ENCODE results near the gene SHISAL2B.

SHISAL2B gene

DNA sequence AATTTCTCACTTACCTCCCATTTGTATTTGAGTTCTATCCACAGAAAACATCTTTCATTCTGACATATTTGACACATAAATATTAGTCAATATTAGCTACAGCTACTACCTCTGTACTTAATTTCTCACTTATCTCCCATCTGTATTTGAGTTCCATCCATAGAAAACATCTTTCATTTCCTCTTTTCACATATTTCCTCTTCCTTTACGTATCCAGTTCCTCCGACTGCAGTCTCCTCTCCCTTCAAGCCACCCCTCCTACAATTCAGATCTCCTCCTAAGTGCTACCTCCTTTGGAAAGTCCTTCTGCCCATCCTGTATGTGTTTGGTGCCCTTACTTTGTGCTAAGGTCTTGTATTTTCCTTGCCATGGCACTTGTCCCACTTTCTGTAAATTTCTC, 76.6 kb downstream of the SHISAL2B start:
- H3K9me3 ChIP-seq (replicated peaks in 1 of 2; ENCODE audit: control insufficient read depth in 2 of 2, insufficient read depth in 1 of 2, low read depth in 1 of 2, low read length in 2 of 2), result no peaks in the 10 kb centered on the region
- H4K91ac ChIP-seq (ENCODE audit: low read depth, low read length, poor library complexity), result no peak overlapping the region
- no peak overlapping the region for H2BK5ac ChIP-seq (ENCODE audit: low read length)
- WGBS, 2 donors (ENCODE audit: extremely low coverage in 2 of 2, insufficient read length in 2 of 2, insufficient replicate concordance in 1 of 2), result 100% methylated on average over 2 of the region's 2 CpGs
- H3K4me1 ChIP-seq (ENCODE audit: control insufficient read depth in 2 of 2, insufficient read depth in 1 of 2, low read depth in 1 of 2, low read length in 2 of 2), result peaks cover 10 to 12% of the 10 kb centered on the region in 2 donors
- H3K79me1 ChIP-seq (ENCODE audit: low read depth, low read length), result peaks cover 2% of the 10 kb centered on the region
- H2AFZ ChIP-seq (ENCODE audit: low read length), result no peak overlapping the region
- H3K4me2 ChIP-seq (ENCODE audit: insufficient read depth, low read length, poor library complexity, severe bottlenecking), result peak overlapping the region; percentile 71
- H3K18ac ChIP-seq (ENCODE audit: low read length), result no peak overlapping the region
- no peak overlapping the region for H2AK5ac ChIP-seq (ENCODE audit: low read depth, low read length)
- H2BK120ac ChIP-seq (ENCODE audit: low read depth, low read length), result no peak overlapping the region
- no peak overlapping the region for H2BK15ac ChIP-seq (ENCODE audit: low read length)
- H3K23ac ChIP-seq (ENCODE audit: low read depth, low read length, poor library complexity), result no peak overlapping the region
- no peak overlapping the region for H4K8ac ChIP-seq (ENCODE audit: low read depth, low read length)
- H3K9ac ChIP-seq (ENCODE audit: low read depth, low read length, poor library complexity), result no peak overlapping the region
- no peak overlapping the region for H3K4ac ChIP-seq (ENCODE audit: low read length)
- peak overlapping the region in 1 of 2 donors; percentile 81 for H3K4me3 ChIP-seq (ENCODE audit: low read length in 2 of 2)
- DNase-seq (ENCODE audit: low spot score), result no peak
- H2BK12ac ChIP-seq (ENCODE audit: low read length), result no peak overlapping the region
- H3K36me3 ChIP-seq (replicated peaks in 1 of 2; ENCODE audit: control insufficient read depth in 2 of 2, insufficient read depth in 2 of 2, low read length in 2 of 2), result peaks cover 6 to 40% of the 10 kb centered on the region in 2 donors
- no peaks in the 10 kb centered on the region for H3K27me3 ChIP-seq (ENCODE audit: control insufficient read depth in 3 of 3, insufficient read depth in 3 of 3, low read depth in 1 of 3, low read length in 3 of 3)
- H3K27ac ChIP-seq (replicated peaks; ENCODE audit: low read length), result no peak overlapping the region
- H3K14ac ChIP-seq (ENCODE audit: low read length), result no peak overlapping the region

All from neuronal stem cell (in vitro differentiated cells).